ENCODE data around the gene MED23. TPM values are rescaled to one million over a fixed set of nuclear protein-coding genes. Genes with fewer than 3 reads are reported as not detected.

The MED23 gene, protein sequence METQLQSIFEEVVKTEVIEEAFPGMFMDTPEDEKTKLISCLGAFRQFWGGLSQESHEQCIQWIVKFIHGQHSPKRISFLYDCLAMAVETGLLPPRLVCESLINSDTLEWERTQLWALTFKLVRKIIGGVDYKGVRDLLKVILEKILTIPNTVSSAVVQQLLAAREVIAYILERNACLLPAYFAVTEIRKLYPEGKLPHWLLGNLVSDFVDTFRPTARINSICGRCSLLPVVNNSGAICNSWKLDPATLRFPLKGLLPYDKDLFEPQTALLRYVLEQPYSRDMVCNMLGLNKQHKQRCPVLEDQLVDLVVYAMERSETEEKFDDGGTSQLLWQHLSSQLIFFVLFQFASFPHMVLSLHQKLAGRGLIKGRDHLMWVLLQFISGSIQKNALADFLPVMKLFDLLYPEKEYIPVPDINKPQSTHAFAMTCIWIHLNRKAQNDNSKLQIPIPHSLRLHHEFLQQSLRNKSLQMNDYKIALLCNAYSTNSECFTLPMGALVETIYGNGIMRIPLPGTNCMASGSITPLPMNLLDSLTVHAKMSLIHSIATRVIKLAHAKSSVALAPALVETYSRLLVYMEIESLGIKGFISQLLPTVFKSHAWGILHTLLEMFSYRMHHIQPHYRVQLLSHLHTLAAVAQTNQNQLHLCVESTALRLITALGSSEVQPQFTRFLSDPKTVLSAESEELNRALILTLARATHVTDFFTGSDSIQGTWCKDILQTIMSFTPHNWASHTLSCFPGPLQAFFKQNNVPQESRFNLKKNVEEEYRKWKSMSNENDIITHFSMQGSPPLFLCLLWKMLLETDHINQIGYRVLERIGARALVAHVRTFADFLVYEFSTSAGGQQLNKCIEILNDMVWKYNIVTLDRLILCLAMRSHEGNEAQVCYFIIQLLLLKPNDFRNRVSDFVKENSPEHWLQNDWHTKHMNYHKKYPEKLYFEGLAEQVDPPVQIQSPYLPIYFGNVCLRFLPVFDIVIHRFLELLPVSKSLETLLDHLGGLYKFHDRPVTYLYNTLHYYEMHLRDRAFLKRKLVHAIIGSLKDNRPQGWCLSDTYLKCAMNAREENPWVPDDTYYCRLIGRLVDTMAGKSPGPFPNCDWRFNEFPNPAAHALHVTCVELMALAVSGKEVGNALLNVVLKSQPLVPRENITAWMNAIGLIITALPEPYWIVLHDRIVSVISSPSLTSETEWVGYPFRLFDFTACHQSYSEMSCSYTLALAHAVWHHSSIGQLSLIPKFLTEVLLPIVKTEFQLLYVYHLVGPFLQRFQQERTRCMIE (N-terminal part only)
- total RNA-seq = 10 to 100 TPM; 25.8 to 40.6 (median 28.2) TPM
- long read RNA-seq, donor 1, full-length matches to known transcripts = 6 of 14 reads
- long read RNA-seq, donor 1, partial matches to known transcripts = 4 of 14 reads
- long read RNA-seq, donor 1, other reads (novel, unspliced or antisense) = 4 of 14 reads
- long read RNA-seq, donor 2, partial matches to known transcripts = 3 of 3 reads
- long read RNA-seq, donor 2, other reads (novel, unspliced or antisense) = 0 of 3 reads

DNA sequence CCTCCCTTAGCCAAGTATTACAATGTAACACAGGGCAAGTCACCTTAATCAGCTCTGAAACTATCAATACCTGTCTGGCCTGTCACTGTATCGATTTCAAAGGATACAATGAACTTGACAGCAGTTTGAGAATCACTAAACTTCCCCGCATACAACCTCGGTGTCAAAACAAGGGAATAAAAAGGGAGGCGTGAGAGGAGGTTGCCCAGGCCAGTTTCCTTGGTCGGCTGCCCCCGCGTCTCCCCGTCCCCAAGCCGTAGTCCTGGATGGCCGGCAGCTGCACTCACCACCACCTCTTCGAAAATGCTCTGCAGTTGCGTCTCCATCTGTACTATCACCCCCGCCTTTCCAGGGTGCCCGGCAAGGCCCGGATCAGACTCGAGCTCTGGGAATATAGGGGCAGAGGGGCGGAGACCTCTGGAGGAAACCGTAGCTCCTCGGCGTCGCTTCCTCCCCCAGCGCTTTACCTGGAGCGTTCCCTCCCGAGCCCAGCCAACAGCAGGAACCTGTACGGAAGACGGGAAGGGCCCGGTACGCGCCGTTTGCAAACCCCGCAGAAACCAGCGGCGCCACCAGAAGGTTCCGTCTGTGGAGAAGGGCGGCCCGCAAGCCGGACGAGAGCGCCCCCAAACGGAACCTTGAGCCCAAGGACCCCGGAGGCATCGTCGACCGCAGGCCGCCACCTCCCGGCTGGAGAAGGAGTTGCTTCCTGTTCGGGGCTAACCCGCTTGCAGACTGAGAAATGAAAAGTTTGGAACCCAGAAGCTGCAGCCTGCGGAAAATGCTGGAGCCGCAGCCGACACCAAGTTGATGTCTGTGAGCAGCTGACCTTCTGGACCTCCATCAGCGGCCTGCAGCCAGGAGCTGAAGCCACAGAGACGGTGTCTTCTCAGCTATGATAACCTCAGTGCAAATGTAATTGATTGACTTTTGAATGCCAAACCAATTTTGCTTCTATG is at the start of gene MED23:
TSS of gene MED23 (minus strand) at position 519 of the 959 bp plus-strand sequence. CDS start at position 326, 193 bp downstream.
- peaks cover 7% of the 10 kb centered on the region for H3K4me1 ChIP-seq (ENCODE audit: low read depth)
- H3K9me3 ChIP-seq = no peaks in the 10 kb centered on the region
- peak; percentile 96 to 99 (median 96) for DNase-seq
- H3K36me3 ChIP-seq (ENCODE audit: low read depth) = peaks cover 8% of the 10 kb centered on the region
- peak; percentile 99 for ATAC-seq
- H3K4me3 ChIP-seq = peak within 1 kb of the TSS; percentile 63
- intact Hi-C loops (cut with DNase I, micrococcal nuclease) = no loop called here
- TF ChIP-seq, protein P1, sequence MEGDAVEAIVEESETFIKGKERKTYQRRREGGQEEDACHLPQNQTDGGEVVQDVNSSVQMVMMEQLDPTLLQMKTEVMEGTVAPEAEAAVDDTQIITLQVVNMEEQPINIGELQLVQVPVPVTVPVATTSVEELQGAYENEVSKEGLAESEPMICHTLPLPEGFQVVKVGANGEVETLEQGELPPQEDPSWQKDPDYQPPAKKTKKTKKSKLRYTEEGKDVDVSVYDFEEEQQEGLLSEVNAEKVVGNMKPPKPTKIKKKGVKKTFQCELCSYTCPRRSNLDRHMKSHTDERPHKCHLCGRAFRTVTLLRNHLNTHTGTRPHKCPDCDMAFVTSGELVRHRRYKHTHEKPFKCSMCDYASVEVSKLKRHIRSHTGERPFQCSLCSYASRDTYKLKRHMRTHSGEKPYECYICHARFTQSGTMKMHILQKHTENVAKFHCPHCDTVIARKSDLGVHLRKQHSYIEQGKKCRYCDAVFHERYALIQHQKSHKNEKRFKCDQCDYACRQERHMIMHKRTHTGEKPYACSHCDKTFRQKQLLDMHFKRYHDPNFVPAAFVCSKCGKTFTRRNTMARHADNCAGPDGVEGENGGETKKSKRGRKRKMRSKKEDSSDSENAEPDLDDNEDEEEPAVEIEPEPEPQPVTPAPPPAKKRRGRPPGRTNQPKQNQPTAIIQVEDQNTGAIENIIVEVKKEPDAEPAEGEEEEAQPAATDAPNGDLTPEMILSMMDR (IDR thresholded peaks at IDR 0.05) = peak; percentile 99

DNA sequence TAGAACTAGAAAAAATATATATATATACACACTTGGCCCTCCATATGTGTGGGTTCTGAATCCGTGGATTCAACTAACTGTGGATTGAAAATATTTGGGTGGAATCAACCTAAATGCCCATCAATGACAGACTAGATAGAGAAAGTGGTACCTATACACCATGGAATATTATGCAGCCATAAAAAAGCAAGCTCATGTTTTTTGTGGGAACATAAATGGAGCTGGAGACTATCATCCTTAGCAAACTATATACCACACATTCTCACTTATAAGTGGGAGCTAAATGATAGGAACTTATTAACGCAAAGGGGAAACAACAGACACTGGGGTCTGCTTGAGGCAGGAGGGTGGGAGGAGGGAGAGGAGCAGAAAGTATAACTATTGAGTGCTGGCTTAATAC is 45.1 kb upstream of the MED23 start:
- Histone ChIP-seq H3K36me3 (ENCODE audit: low read depth) (no peaks in the 10 kb centered on the region), H3K4me3 (no peak overlapping the region), H3K9me3 (no peaks in the 10 kb centered on the region), H3K4me1 (ENCODE audit: low read depth) (no peaks in the 10 kb centered on the region)
- TF ChIP-seq, protein P1 (IDR thresholded peaks at IDR 0.05) = no peak
- DNase-seq (no peak), ATAC-seq (no peak)
- intact Hi-C loops (cut with DNase I, micrococcal nuclease) = no loop called here

DNA sequence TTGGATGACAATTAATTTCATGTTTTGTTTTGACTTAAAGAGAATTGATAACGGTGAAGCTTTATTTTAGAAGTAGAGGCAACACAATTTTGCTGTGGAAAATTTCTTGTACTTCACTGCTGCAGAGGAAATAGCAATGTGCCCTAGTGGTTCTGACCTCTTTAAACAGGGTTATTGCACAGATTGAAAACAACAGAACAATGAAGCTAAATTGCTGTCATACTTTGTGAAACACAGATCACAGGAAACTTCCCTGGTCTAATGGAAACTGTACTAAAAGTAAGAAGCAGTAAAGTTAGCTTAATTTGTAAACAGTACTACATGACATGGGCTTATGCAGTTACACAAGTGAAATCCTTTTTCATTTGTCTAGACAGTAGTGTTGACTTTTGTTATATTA is 41.8 kb upstream of the MED23 start:
- Histone ChIP-seq H3K4me1 (ENCODE audit: low read depth) (no peaks in the 10 kb centered on the region), H3K4me3 (no peak overlapping the region), H3K36me3 (ENCODE audit: low read depth) (no peaks in the 10 kb centered on the region), H3K9me3 (no peaks in the 10 kb centered on the region)
- ATAC-seq (no peak), DNase-seq (no peak)
- intact Hi-C loops (cut with DNase I, micrococcal nuclease) = no loop called here
- TF ChIP-seq, protein P1 (IDR thresholded peaks at IDR 0.05) = no peak

DNA sequence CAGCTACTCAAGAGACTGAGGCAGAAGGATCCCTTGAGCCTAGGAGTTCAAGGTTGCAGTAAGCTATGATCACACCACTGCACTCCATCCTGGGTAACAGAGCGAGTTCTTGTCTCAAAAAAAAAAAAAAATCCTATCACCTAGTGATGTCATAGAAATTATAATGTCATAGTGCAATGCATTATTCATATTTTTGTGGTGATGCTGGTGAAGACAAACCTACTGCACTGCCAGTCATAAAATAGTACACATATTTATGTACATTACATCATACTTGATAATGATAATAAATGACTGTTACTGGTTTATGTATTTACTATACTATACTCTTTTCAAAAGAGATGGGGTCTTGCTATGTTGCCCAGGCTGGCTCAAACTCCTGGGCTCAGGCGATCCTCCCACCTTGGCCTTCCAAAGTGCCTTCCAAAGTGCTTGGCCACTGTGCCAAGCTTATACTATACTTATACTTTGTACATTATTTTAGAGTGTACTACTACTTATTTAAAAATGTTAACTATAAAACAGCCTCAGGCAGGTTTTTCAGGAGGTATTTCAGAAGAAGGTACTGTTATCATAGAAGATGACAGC is 35.6 kb upstream of the MED23 start:
- ATAC-seq (no peak), DNase-seq (no peak)
- no peaks in the 10 kb centered on the region for H3K4me1 ChIP-seq (ENCODE audit: low read depth)
- no peaks in the 10 kb centered on the region for H3K36me3 ChIP-seq (ENCODE audit: low read depth)
- intact Hi-C loops (cut with DNase I, micrococcal nuclease) = no loop called here
- H3K4me3 ChIP-seq = no peak overlapping the region
- TF ChIP-seq, protein P1 (IDR thresholded peaks at IDR 0.05) = no peak
- H3K9me3 ChIP-seq = no peaks in the 10 kb centered on the region

Data from mucosa of descending colon (tissue), 3 donors.